AG10803 (cell line): ENCODE data around the gene REG3A.

Experiments
- DNase-seq: peaks from one replicate; pipeline ENCODE4 v3.0.0; 2010; ENCODE audit warnings: low read depth
- H3K4me3 ChIP-seq: 2 replicates; pipeline ENCODE4 v1.5.1; 2011; ENCODE audit warnings: mild to moderate bottlenecking, low read length, control low read depth
- CTCF ChIP-seq: conservative IDR thresholded peaks from 2 replicates; pipeline ENCODE4 v1.5.1; 2011; ENCODE audit warnings: mild to moderate bottlenecking, low read length, control low read depth, inconsistent platforms

The REG3A gene

GRCh38 chr2:79179036-79179435 is 19.5 kb upstream of the REG3A start:
- H3K4me3 ChIP-seq = no peak overlapping the region
- DNase-seq = no peak
- no peak for TF ChIP-seq CTCF

- TF ChIP-seq CTCF = no peak
- no peak overlapping the region for H3K4me3 ChIP-seq
- DNase-seq = no peak
Measured at GRCh38 chr2:79178076-79178674, 18.6 kb upstream of the REG3A start.

- TF ChIP-seq CTCF = no peak
- DNase-seq = no peak
- H3K4me3 ChIP-seq = no peak overlapping the region
Measured at GRCh38 chr2:79171348-79171958, 11.9 kb upstream of the REG3A start.

- DNase-seq = no peak
- no peak overlapping the region for H3K4me3 ChIP-seq
- TF ChIP-seq CTCF = no peak
Measured at GRCh38 chr2:79162801-79163200, 3.2 kb upstream of the REG3A start.

GRCh38 chr2:79162132-79162531 is 2.6 kb upstream of the REG3A start:
- H3K4me3 ChIP-seq = no peak overlapping the region
- no peak for DNase-seq
- TF ChIP-seq CTCF = no peak

- TF ChIP-seq CTCF = no peak
- no peak for DNase-seq
- H3K4me3 ChIP-seq = no peak overlapping the region
Measured at GRCh38 chr2:79159030-79159429, 523 bp downstream of the REG3A start.

GRCh38 chr2:79155826-79156476 is 3.6 kb downstream of the REG3A start:
- no peak overlapping the region for H3K4me3 ChIP-seq
- DNase-seq = no peak
- TF ChIP-seq CTCF = no peak
